Esophagus squamous epithelium (tissue), 4 donors: ENCODE measurements around the gene STK38L.

Experiments used
- CTCF ChIP-seq, 6 experiments: fragments of 450-650 bp in 4 of 6; fragments of 200-600 bp in 2 of 6; sonication (generic) in 2 of 6; IDR thresholded peaks; one replicate each; pipeline ENCODE4 v1.5.1; 2016 to 2019; ENCODE audit warnings: antibody characterized with exemption in 6 of 6, mild to moderate bottlenecking in 4 of 6, moderate library complexity in 4 of 6
- POLR2A ChIP-seq, 4 donors: fragments of 450-650 bp; IDR thresholded peaks; one replicate each; pipeline ENCODE4 v1.6.1; 2017; ENCODE audit warnings: antibody characterized with exemption in 4 of 4, mild to moderate bottlenecking in 4 of 4, moderate library complexity in 3 of 4

DNA sequence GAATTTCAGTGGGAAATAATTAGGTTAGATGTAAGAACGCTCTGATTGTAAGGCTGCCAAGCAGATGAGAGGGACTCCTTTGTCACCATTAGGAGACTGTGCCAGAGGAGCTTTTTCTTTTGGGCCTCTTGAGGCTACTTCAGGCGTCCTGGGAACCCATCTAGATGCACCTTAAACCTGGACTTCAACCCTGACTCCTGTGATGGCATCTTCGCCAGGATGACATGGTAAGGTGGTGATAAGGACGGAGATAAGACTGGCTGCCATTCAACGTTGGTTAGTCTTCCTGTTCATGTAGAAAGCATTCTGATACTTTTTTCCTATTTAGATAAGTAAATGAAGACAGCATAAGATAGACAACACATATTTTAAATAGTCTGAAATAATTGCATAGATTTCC, 36.3 kb downstream of the STK38L start:
- no peak for TF ChIP-seq CTCF (IDR thresholded peaks at IDR 0.05)
- no peak for TF ChIP-seq POLR2A (IDR thresholded peaks at IDR 0.05)
